T-helper 22 cell (primary cell): ENCODE results near the gene HBQ1.
"Not testable (repeated sequence)": the region's sequence is repeated elsewhere in the genome, so short reads cannot be mapped to it uniquely, and the experiment has no call there.

Experiments
- DNase-seq: peaks from one replicate; pipeline ENCODE4 v3.0.0-alpha.2; 2020; ENCODE audit warnings: low read depth

HBQ1 gene

GRCh38 chr16:160691-161190 is 19.5 kb upstream of the HBQ1 start:
- no peak for DNase-seq

- no peak for DNase-seq
Measured at GRCh38 chr16:162271-162991, 17.8 kb upstream of the HBQ1 start.

GRCh38 chr16:163139-163538 is 17.1 kb upstream of the HBQ1 start:
- DNase-seq = not testable (repeated sequence)

- DNase-seq = not testable (repeated sequence)
Measured at GRCh38 chr16:163696-164095, 16.6 kb upstream of the HBQ1 start.

GRCh38 chr16:164134-164823 is 16.0 kb upstream of the HBQ1 start:
- DNase-seq = not testable (repeated sequence)

- DNase-seq = no peak
Measured at GRCh38 chr16:164827-165538, 15.3 kb upstream of the HBQ1 start.

GRCh38 chr16:165539-166374 is 14.5 kb upstream of the HBQ1 start, which contains the start of gene HBM:
Gene HBM, plus strand, starts transcription at chr16:165978. Its CDS starts 20 bp downstream, at chr16:165998.
- DNase-seq = no peak

GRCh38 chr16:166375-167121 is 13.7 kb upstream of the HBQ1 start:
- no peak for DNase-seq

- no peak for DNase-seq
Measured at GRCh38 chr16:167122-167690, 13.1 kb upstream of the HBQ1 start.

- DNase-seq = no peak
Measured at GRCh38 chr16:168424-168823, 11.8 kb upstream of the HBQ1 start.

- DNase-seq = no peak
Measured at GRCh38 chr16:169014-169413, 11.2 kb upstream of the HBQ1 start.

- not testable (repeated sequence) for DNase-seq
Measured at GRCh38 chr16:170088-170507, 10.2 kb upstream of the HBQ1 start.

GRCh38 chr16:170788-171187 is 9.5 kb upstream of the HBQ1 start:
- no peak for DNase-seq

- DNase-seq = not testable (repeated sequence)
Measured at GRCh38 chr16:172374-172941, 7.8 kb upstream of the HBQ1 start, which contains the start of gene HBA2. Gene HBA2, plus strand, starts transcription at chr16:172876. Its CDS starts 37 bp downstream, at chr16:172913.

- DNase-seq = not testable (repeated sequence)
Measured at GRCh38 chr16:173211-173854, 6.9 kb upstream of the HBQ1 start.

GRCh38 chr16:173928-174769 is 6.1 kb upstream of the HBQ1 start:
- DNase-seq = not testable (repeated sequence)

GRCh38 chr16:175011-175949 is 5.0 kb upstream of the HBQ1 start:
- no peak for DNase-seq

GRCh38 chr16:176006-176405 is 4.3 kb upstream of the HBQ1 start:
- DNase-seq = not testable (repeated sequence)
